ENCODE measurements around the gene SCN5A.

GRCh38 chr3:38637906-38638305, 11.6 kb downstream of the SCN5A start:
- TF ChIP-seq POLR2AphosphoS5 (IDR thresholded peaks at IDR 0.05; ENCODE audit: low read depth, low read length) (no peak), CTCF (IDR thresholded peaks at IDR 0.05) (no peak), REST (IDR thresholded peaks at IDR 0.05; ENCODE audit: insufficient read depth in 1 of 2, low read depth in 2 of 2, low read length in 1 of 2) (no peak), SIN3A (IDR thresholded peaks at IDR 0.05; ENCODE audit: borderline replicate concordance, insufficient read depth, low read depth, low read length) (no peak)

Data from Panc1 (cell line).